Endothelial cell of umbilical vein (primary cell): ENCODE data around the gene ACSBG1. TPM values are rescaled to one million over a fixed set of nuclear protein-coding genes. Genes with fewer than 3 reads are reported as not detected.

Experiments
- BruUV-seq: library from RNA; stranded (reverse); fragments of 400-500 nt; replicated peaks from 2 replicates; lab custom pipeline; 2021; lab: Mats Ljungman, UMichigan
- CTCF ChIA-PET: fragments of 300-600, 350-600 bp; sonication (Branson Sonifier 250); formaldehyde crosslinking; loops from one replicate; lab custom pipeline; 2021; ENCODE audit warnings: antibody characterized with exemption, inconsistent platforms; lab: Charles Lee
- POLR2A ChIA-PET: fragments of 300-600, 350-600 bp; sonication (Branson Sonifier 250); formaldehyde crosslinking; loops from one replicate; lab custom pipeline; 2021; ENCODE audit warnings: antibody characterized with exemption, inconsistent platforms; lab: Charles Lee
- DNase-seq: peaks from one replicate; pipeline ENCODE4 v3.0.0-alpha.2; 2011; ENCODE audit warnings: low read depth, low spot score
- FAIRE-seq: peaks from 2 replicates; lab custom pipeline; 2011; peaks lifted over from hg19 to GRCh38; lab: Jason Lieb, UNC
- H2AFZ ChIP-seq: 2 replicates; pipeline ENCODE4 v1.6.0; 2012; ENCODE audit warnings: low read depth, low read length, control low read depth, inconsistent platforms
- H3K27ac ChIP-seq: 2 replicates; pipeline ENCODE4 v1.5.1; 2011; ENCODE audit warnings: low read depth, mild to moderate bottlenecking, control low read depth, low read length, moderate library complexity; ENCODE audit not compliant: insufficient read depth
- H3K27me3 ChIP-seq, 2 experiments: 2 replicates each; pipeline versions ENCODE4 v1.6.0 to v1.6.1; 2011; ENCODE audit warnings: low read length in 2 of 2, mixed read lengths in 1 of 2; ENCODE audit not compliant: control insufficient read depth in 2 of 2, insufficient read depth in 2 of 2
- H3K36me3 ChIP-seq, 2 experiments: 2 replicates in 1 of 2; 3 replicates in 1 of 2; pipeline ENCODE4 v1.5.1; 2011; ENCODE audit warnings: low read length in 2 of 2, mild to moderate bottlenecking in 1 of 2, moderate library complexity in 1 of 2; ENCODE audit not compliant: control insufficient read depth in 2 of 2, insufficient read depth in 2 of 2; ENCODE audit errors: extremely low read depth in 1 of 2
- H3K4me1 ChIP-seq: 3 replicates; pipeline ENCODE4 v1.5.1; 2011; ENCODE audit warnings: mild to moderate bottlenecking, low read length; ENCODE audit not compliant: control insufficient read depth, insufficient read depth; ENCODE audit errors: extremely low read depth
- H3K4me2 ChIP-seq: 2 replicates; pipeline ENCODE4 v1.6.1; 2011; ENCODE audit warnings: low read length, control low read depth, mixed read lengths; ENCODE audit not compliant: insufficient read depth
- H3K4me3 ChIP-seq, 3 experiments: fragments of 200-600 bp in 1 of 3; sonication (generic), shearing (Covaris generic) in 1 of 3; replicated peaks in 1 of 3; 2 replicates each; pipeline ENCODE4 v1.5.1; 2011 to 2016; ENCODE audit warnings: control low read depth in 3 of 3, low read length in 3 of 3, mild to moderate bottlenecking in 2 of 3, inconsistent platforms in 1 of 3, low read depth in 1 of 3, moderate library complexity in 1 of 3; ENCODE audit not compliant: insufficient read depth in 1 of 3
- H3K79me2 ChIP-seq: 2 replicates; pipeline ENCODE4 v1.6.0; 2012; ENCODE audit warnings: low read length, inconsistent platforms; ENCODE audit not compliant: control insufficient read depth, insufficient read depth
- H3K9ac ChIP-seq: replicated peaks from 2 replicates; pipeline ENCODE3; 2011; ENCODE audit warnings: low read length, control low read depth; ENCODE audit not compliant: insufficient read depth; ENCODE audit errors: extremely low read depth
- H3K9me1 ChIP-seq: replicated peaks from 3 replicates; pipeline ENCODE4 v1.6.0; 2011; ENCODE audit warnings: mild to moderate bottlenecking, low read length; ENCODE audit not compliant: control insufficient read depth, insufficient read depth; ENCODE audit errors: extremely low read depth
- H3K9me3 ChIP-seq: replicated peaks from 2 replicates; pipeline ENCODE4 v1.5.1; 2012; ENCODE audit warnings: low read length, inconsistent platforms; ENCODE audit not compliant: control insufficient read depth, insufficient read depth
- H4K20me1 ChIP-seq: replicated peaks from 2 replicates; pipeline ENCODE3; 2011; ENCODE audit warnings: mild to moderate bottlenecking, low read length; ENCODE audit not compliant: control insufficient read depth, insufficient read depth; ENCODE audit errors: extremely low read depth
- EZH2 ChIP-seq: IDR thresholded peaks from 2 replicates; pipeline ENCODE4 v1.6.1; 2012; ENCODE audit warnings: borderline replicate concordance, low read depth, mild to moderate bottlenecking, moderate library complexity, low read length, inconsistent platforms; ENCODE audit not compliant: severe bottlenecking
- FOS ChIP-seq: IDR thresholded peaks from 2 replicates; pipeline ENCODE4 v1.6.1; 2011; ENCODE audit warnings: mild to moderate bottlenecking, low read length, moderate library complexity, borderline replicate concordance; ENCODE audit not compliant: insufficient read depth
- GATA2 ChIP-seq: IDR thresholded peaks from 2 replicates; pipeline ENCODE4 v1.7.0; 2011; ENCODE audit warnings: low read depth, mild to moderate bottlenecking, moderate library complexity, mixed read lengths, low read length; ENCODE audit not compliant: insufficient read length, insufficient read depth
- JUN ChIP-seq: IDR thresholded peaks from 2 replicates; pipeline ENCODE4 v1.6.1; 2011; ENCODE audit warnings: borderline replicate concordance, low read depth; ENCODE audit not compliant: insufficient read length, insufficient read depth
- MYC ChIP-seq: IDR thresholded peaks from one replicate; pipeline ENCODE4 v1.6.1; 2011; ENCODE audit warnings: mild to moderate bottlenecking, low read depth, low read length
- POLR2A ChIP-seq: IDR thresholded peaks from 2 replicates; pipeline ENCODE4 v1.6.1; 2012; ENCODE audit warnings: low read depth, mild to moderate bottlenecking, control low read depth, low read length
- POLR2AphosphoS5 ChIP-seq: IDR thresholded peaks from 2 replicates; pipeline ENCODE4 v1.6.1; 2012; ENCODE audit warnings: low read depth, mild to moderate bottlenecking, control low read depth, low read length, moderate library complexity; ENCODE audit not compliant: insufficient read depth
- dilution Hi-C: fragments of 300-500 bp; cut with MboI; formaldehyde crosslinking; loops from one replicate; pipeline ENCODE4 v1.15.0; 2019; ENCODE audit warnings: low sequenced_read_pairs; ENCODE audit not compliant: extremely low pct_ligation_motif_present
- intact Hi-C: fragments of 100-400 bp; cut with micrococcal nuclease; formaldehyde crosslinking; loops from one replicate; pipeline ENCODE4 v1.10.0; 2022
- polyA plus RNA-seq, 4 experiments: library from polyadenylated mRNA; depleted of rRNA in 3 of 4; stranded (reverse) in 3 of 4; unstranded in 1 of 4; fragments of >200 nt; gene quantifications; 2 replicates each; pipeline versions ENCODE4 v1.2.1 to v1.2.3, GENCODE V29; 2011 to 2012; ENCODE audit warnings: missing spikeins in 1 of 4
- total RNA-seq: library from RNA; stranded (reverse); gene quantifications from 2 replicates; pipeline ENCODE4 v1.2.3, GENCODE V29; 2021
- TF ChIP-seq, protein P1 (sequence below), 2 donors: IDR thresholded peaks; 1 replicate in 1 of 2; 2 replicates in 1 of 2; pipeline ENCODE4 v1.5.1; 2011; ENCODE audit warnings: low read length in 2 of 2, mild to moderate bottlenecking in 2 of 2, moderate library complexity in 2 of 2, control low read depth in 1 of 2, inconsistent platforms in 1 of 2, low read depth in 1 of 2; ENCODE audit not compliant: insufficient read depth in 1 of 2; ENCODE audit errors: extremely low read depth in 1 of 2
- TF ChIP-seq, protein P2 (sequence below): IDR thresholded peaks from 2 replicates; pipeline ENCODE4 v1.6.1; 2011; ENCODE audit not compliant: insufficient read depth, insufficient read length

ACSBG1 gene
- total and polyA plus RNA-seq, 2 donors (not counting 3 experiments of a cell fraction or from before 2014, with no cell fraction given): not detected

DNA sequence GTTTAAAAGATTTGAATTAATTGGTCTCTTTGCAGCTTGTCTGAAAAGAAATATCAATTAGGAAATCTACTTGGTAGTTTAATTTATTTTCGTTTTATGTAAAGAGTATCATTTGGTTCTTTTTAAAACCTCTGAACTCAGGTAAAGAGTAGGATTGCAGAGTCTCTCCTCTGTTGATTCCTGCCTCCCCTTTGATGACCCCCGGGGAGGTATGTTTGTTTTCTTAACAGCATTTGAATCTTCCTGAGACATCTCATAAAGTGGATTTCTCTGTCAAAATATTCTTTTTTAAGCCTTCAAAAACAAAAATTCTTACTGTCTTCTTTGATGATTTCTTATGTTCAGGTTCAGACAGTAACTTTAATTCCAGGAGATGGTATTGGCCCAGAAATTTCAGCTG lies 77.2 kb downstream of the ACSBG1 start:
- TF ChIP-seq GATA2 (no peak), FOS (no peak), JUN (no peak), POLR2AphosphoS5 (no peak)
- ChIA-PET POLR2A (no interaction called here), CTCF (no interaction called here)
- Histone ChIP-seq H3K4me1 (no peaks in the 10 kb centered on the region), H3K4me2 (no peak overlapping the region), H3K27ac (no peak overlapping the region), H3K9me1 (no peaks in the 10 kb centered on the region), H3K9me3 (no peaks in the 10 kb centered on the region), H3K36me3 (peaks cover 3 to 5% of the 10 kb centered on the region in 2 experiments), H3K79me2 (peaks cover 9% of the 10 kb centered on the region), H2AFZ (no peak overlapping the region), H4K20me1 (no peaks in the 10 kb centered on the region), H3K4me3 (no peak overlapping the region), H3K27me3 (no peaks in the 10 kb centered on the region), H3K9ac (no peak overlapping the region)
- BruUV-seq: no TSS peak
- FAIRE-seq: no peak
- intact Hi-C loops: loop anchor here (5.0 kb wide), 1 partner anchor 40 kb away; no protein-coding TSS in a partner anchor
- dilution Hi-C loops: no loop called here
- DNase-seq: no peak

DNA sequence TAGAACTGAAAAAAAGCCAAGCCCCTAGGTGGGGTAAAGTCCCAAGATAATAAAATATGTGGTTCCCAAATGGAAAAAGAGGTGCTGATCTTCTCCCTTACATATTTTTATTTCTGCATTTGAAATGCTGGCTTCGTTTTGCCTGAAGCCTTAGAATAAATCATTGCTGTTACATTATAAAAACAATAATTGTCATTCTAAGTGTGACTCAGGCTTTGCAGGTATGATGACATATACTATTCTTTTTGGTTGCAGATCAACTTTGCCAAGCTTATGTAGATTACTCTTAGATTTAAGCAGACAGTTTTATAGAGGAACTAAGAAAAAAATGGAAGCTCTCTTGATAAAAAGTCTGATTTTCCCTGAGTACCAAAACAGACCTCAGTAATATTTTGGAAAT lies 77.7 kb downstream of the ACSBG1 start:
- DNase-seq (no peak), FAIRE-seq (no peak)
- no peaks in the 10 kb centered on the region for H3K27me3 ChIP-seq
- CTCF ChIA-PET: no interaction called here
- BruUV-seq: no TSS peak
- no peak overlapping the region for H2AFZ ChIP-seq
- no peak overlapping the region for H3K4me2 ChIP-seq
- no peaks in the 10 kb centered on the region for H4K20me1 ChIP-seq
- H3K4me3 ChIP-seq: no peak overlapping the region
- H3K9ac ChIP-seq: no peak overlapping the region
- no peaks in the 10 kb centered on the region for H3K4me1 ChIP-seq
- H3K79me2 ChIP-seq: peaks cover 11% of the 10 kb centered on the region
- intact Hi-C loops (loop anchor here (5.0 kb wide), 1 partner anchor 39 kb away; no protein-coding TSS in a partner anchor), dilution Hi-C loops (no loop called here)
- peaks cover under 1 to 3% of the 10 kb centered on the region in 2 experiments for H3K36me3 ChIP-seq
- H3K9me3 ChIP-seq: no peaks in the 10 kb centered on the region
- H3K27ac ChIP-seq: no peak overlapping the region
- POLR2A ChIA-PET: no interaction called here
- no peaks in the 10 kb centered on the region for H3K9me1 ChIP-seq
- no peak for TF ChIP-seq POLR2A
- TF ChIP-seq POLR2AphosphoS5: no peak
- TF ChIP-seq, protein P1, sequence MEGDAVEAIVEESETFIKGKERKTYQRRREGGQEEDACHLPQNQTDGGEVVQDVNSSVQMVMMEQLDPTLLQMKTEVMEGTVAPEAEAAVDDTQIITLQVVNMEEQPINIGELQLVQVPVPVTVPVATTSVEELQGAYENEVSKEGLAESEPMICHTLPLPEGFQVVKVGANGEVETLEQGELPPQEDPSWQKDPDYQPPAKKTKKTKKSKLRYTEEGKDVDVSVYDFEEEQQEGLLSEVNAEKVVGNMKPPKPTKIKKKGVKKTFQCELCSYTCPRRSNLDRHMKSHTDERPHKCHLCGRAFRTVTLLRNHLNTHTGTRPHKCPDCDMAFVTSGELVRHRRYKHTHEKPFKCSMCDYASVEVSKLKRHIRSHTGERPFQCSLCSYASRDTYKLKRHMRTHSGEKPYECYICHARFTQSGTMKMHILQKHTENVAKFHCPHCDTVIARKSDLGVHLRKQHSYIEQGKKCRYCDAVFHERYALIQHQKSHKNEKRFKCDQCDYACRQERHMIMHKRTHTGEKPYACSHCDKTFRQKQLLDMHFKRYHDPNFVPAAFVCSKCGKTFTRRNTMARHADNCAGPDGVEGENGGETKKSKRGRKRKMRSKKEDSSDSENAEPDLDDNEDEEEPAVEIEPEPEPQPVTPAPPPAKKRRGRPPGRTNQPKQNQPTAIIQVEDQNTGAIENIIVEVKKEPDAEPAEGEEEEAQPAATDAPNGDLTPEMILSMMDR (IDR thresholded peaks at IDR 0.05; ENCODE audit: extremely low read depth in 1 of 2, insufficient read depth in 1 of 2, low read depth in 1 of 2, low read length in 2 of 2): no peak
- TF ChIP-seq GATA2: no peak
- TF ChIP-seq JUN: no peak
- TF ChIP-seq EZH2: no peak
- TF ChIP-seq, protein P2, sequence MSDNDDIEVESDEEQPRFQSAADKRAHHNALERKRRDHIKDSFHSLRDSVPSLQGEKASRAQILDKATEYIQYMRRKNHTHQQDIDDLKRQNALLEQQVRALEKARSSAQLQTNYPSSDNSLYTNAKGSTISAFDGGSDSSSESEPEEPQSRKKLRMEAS: no peak
- no peak for TF ChIP-seq MYC
- TF ChIP-seq FOS: no peak
